ENCODE measurements around the gene NSUN6.

The NSUN6 gene, protein sequence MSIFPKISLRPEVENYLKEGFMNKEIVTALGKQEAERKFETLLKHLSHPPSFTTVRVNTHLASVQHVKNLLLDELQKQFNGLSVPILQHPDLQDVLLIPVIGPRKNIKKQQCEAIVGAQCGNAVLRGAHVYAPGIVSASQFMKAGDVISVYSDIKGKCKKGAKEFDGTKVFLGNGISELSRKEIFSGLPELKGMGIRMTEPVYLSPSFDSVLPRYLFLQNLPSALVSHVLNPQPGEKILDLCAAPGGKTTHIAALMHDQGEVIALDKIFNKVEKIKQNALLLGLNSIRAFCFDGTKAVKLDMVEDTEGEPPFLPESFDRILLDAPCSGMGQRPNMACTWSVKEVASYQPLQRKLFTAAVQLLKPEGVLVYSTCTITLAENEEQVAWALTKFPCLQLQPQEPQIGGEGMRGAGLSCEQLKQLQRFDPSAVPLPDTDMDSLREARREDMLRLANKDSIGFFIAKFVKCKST

DNA sequence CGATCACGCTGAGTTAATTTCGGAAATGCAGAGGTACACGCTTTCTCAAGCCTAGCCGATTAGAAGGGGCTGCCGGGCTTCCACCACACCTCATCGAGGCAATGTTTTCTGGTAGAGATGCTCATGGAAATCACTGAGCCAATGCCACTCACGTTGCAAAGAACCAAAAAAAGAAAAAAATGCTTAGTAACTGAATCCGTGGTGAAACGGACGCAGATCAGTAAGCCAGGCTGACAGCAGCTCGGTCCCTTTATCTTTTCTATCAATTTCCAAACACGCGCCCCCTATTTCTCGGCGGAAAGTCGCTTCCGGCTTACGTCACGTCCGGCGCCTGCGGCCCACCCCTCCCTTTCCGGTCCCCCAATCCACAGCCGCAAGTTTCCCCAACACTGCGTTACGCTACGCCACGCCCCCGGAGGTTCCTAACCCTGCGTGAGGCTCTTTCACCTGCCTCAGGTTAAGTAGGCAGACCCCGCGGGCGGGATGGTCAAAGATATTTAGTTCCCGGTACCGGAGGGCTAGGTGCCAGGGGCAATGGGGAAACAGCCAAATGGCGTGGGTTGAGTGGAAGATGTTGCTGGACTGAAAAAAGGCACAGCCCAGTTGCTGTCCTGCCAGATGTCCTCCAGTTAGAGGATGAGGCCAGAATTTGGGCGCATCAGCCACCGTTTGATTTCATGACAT, at the start of gene NSUN6:
TSS of gene NSUN6 (minus strand) at position 264 of the 684 bp plus-strand sequence. CDS start 384 bp downstream, outside the sequence.
- H3K4me1 Mint-ChIP-seq = peaks cover 12 to 27% of the 10 kb centered on the region in 2 donors
- H3K27ac Mint-ChIP-seq = peak within 1 kb of the TSS; percentile 92
- peak; percentile 99 to 100 for ATAC-seq (replicated peaks)
- DNase-seq = peak; percentile 84
- H3K4me3 Mint-ChIP-seq = peak within 1 kb of the TSS; percentile 91 to 93
- H3K9me3 Mint-ChIP-seq = no peaks in the 10 kb centered on the region
- peaks cover 0 to 3% of the 10 kb centered on the region in 2 donors for H3K36me3 Mint-ChIP-seq
- H3K27me3 Mint-ChIP-seq = no peaks in the 10 kb centered on the region

- no peak for DNase-seq
- peaks cover 0 to 6% of the 10 kb centered on the region in 2 donors for H3K9me3 Mint-ChIP-seq
- H3K4me1 Mint-ChIP-seq = peaks cover 0 to 1% of the 10 kb centered on the region in 2 donors
- peak in 1 of 2 donors; percentile 31 for ATAC-seq (replicated peaks)
- H3K27me3 Mint-ChIP-seq = peaks cover 0 to 5% of the 10 kb centered on the region in 2 donors
- no peaks in the 10 kb centered on the region for H3K36me3 Mint-ChIP-seq
- H3K27ac Mint-ChIP-seq = no peak overlapping the region
- H3K4me3 Mint-ChIP-seq = no peak overlapping the region
Measured at GRCh38 chr10:18699849-18700840, 48.8 kb upstream of the NSUN6 start.

- peaks cover 7 to 13% of the 10 kb centered on the region in 2 donors for H3K27me3 Mint-ChIP-seq
- H3K4me1 Mint-ChIP-seq = no peaks in the 10 kb centered on the region
- no peak overlapping the region for H3K4me3 Mint-ChIP-seq
- no peaks in the 10 kb centered on the region for H3K36me3 Mint-ChIP-seq
- no peaks in the 10 kb centered on the region for H3K9me3 Mint-ChIP-seq
- H3K27ac Mint-ChIP-seq = no peak overlapping the region
- no peak for ATAC-seq (replicated peaks)
- no peak for DNase-seq
Measured at GRCh38 chr10:18690541-18690940, 39.2 kb upstream of the NSUN6 start.

GRCh38 chr10:18689498-18689897, 38.1 kb upstream of the NSUN6 start:
- Mint-ChIP-seq H3K4me3 (no peak overlapping the region), H3K9me3 (no peaks in the 10 kb centered on the region), H3K36me3 (no peaks in the 10 kb centered on the region), H3K4me1 (no peaks in the 10 kb centered on the region), H3K27ac (no peak overlapping the region), H3K27me3 (peaks cover 7 to 13% of the 10 kb centered on the region in 2 donors)
- DNase-seq (no peak), ATAC-seq (replicated peaks) (no peak)

GRCh38 chr10:18687706-18688105, 36.3 kb upstream of the NSUN6 start:
- ATAC-seq (replicated peaks) (no peak), DNase-seq (no peak)
- Mint-ChIP-seq H3K9me3 (no peaks in the 10 kb centered on the region), H3K27me3 (peaks cover 0 to 8% of the 10 kb centered on the region in 2 donors), H3K36me3 (peaks cover 5 to 9% of the 10 kb centered on the region in 2 donors), H3K27ac (no peak overlapping the region), H3K4me1 (no peaks in the 10 kb centered on the region), H3K4me3 (no peak overlapping the region)

- Mint-ChIP-seq H3K9me3 (no peaks in the 10 kb centered on the region), H3K27me3 (peaks cover 0 to 8% of the 10 kb centered on the region in 2 donors), H3K27ac (no peak overlapping the region), H3K36me3 (peaks cover 5 to 12% of the 10 kb centered on the region in 2 donors), H3K4me3 (no peak overlapping the region), H3K4me1 (no peaks in the 10 kb centered on the region)
- no peak for ATAC-seq (replicated peaks)
- no peak for DNase-seq
Measured at GRCh38 chr10:18687195-18687594, 35.8 kb upstream of the NSUN6 start.

GRCh38 chr10:18685555-18685954, 34.2 kb upstream of the NSUN6 start:
- no peak overlapping the region for H3K4me3 Mint-ChIP-seq
- no peak for ATAC-seq (replicated peaks)
- no peak for DNase-seq

DNA sequence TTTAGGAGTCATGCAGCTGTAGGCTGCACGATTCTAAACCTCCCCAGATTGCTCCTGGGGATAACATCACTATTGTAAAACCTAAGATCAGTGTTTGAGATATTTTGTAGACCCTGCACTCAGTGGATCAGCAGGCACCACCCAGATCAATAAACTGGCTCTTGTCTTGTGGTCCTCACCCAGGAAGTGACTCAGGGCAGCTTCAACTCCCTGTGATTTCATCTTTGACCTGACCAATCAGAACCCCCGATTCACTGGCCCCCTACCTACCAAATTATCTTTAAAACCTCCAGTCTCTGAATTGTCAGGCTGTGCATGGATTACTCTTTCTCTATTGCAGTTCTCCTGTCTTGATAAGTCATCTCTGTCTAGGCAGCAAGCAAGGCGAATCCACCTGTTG, 33.6 kb upstream of the NSUN6 start:
- DNase-seq (no peak), ATAC-seq (replicated peaks) (no peak)
- Mint-ChIP-seq H3K27ac (no peak overlapping the region), H3K4me3 (no peak overlapping the region), H3K9me3 (no peaks in the 10 kb centered on the region), H3K36me3 (peaks cover 7 to 17% of the 10 kb centered on the region in 2 donors), H3K4me1 (no peaks in the 10 kb centered on the region), H3K27me3 (peaks cover 0 to 4% of the 10 kb centered on the region in 2 donors)

More at GRCh38 chr10:18685555-18685954, 34.2 kb upstream of the NSUN6 start:
- Mint-ChIP-seq H3K9me3 (no peaks in the 10 kb centered on the region), H3K27ac (no peak overlapping the region), H3K36me3 (peaks cover 7 to 17% of the 10 kb centered on the region in 2 donors), H3K27me3 (peaks cover 0 to 7% of the 10 kb centered on the region in 2 donors), H3K4me1 (no peaks in the 10 kb centered on the region)

- DNase-seq = no peak
- Mint-ChIP-seq H3K27ac (no peak overlapping the region), H3K4me3 (no peak overlapping the region), H3K36me3 (peaks cover 7 to 17% of the 10 kb centered on the region in 2 donors), H3K27me3 (peaks cover 0 to 4% of the 10 kb centered on the region in 2 donors), H3K9me3 (no peaks in the 10 kb centered on the region), H3K4me1 (no peaks in the 10 kb centered on the region)
- ATAC-seq (replicated peaks) = no peak
Measured at GRCh38 chr10:18684416-18684815, 33.0 kb upstream of the NSUN6 start.

- ATAC-seq (replicated peaks) = no peak
- Mint-ChIP-seq H3K36me3 (peaks cover 7 to 17% of the 10 kb centered on the region in 2 donors), H3K4me3 (no peak overlapping the region), H3K27ac (no peak overlapping the region), H3K27me3 (no peaks in the 10 kb centered on the region), H3K9me3 (no peaks in the 10 kb centered on the region), H3K4me1 (no peaks in the 10 kb centered on the region)
- DNase-seq = no peak
Measured at GRCh38 chr10:18683427-18683826, 32.0 kb upstream of the NSUN6 start.

GRCh38 chr10:18681971-18682411, 30.6 kb upstream of the NSUN6 start:
- H3K27me3 Mint-ChIP-seq = no peaks in the 10 kb centered on the region
- DNase-seq = no peak
- no peaks in the 10 kb centered on the region for H3K4me1 Mint-ChIP-seq
- no peak overlapping the region for H3K27ac Mint-ChIP-seq
- H3K4me3 Mint-ChIP-seq = no peak overlapping the region
- H3K9me3 Mint-ChIP-seq = no peaks in the 10 kb centered on the region
- no peak for ATAC-seq (replicated peaks)
- peaks cover 7 to 17% of the 10 kb centered on the region in 2 donors for H3K36me3 Mint-ChIP-seq

GRCh38 chr10:18681366-18681765, 30.0 kb upstream of the NSUN6 start:
- peaks cover 7 to 17% of the 10 kb centered on the region in 2 donors for H3K36me3 Mint-ChIP-seq
- H3K27me3 Mint-ChIP-seq = no peaks in the 10 kb centered on the region
- H3K4me3 Mint-ChIP-seq = no peak overlapping the region
- H3K27ac Mint-ChIP-seq = no peak overlapping the region
- no peak for DNase-seq
- H3K9me3 Mint-ChIP-seq = no peaks in the 10 kb centered on the region
- ATAC-seq (replicated peaks) = no peak
- no peaks in the 10 kb centered on the region for H3K4me1 Mint-ChIP-seq

- ATAC-seq (replicated peaks) = no peak
- H3K36me3 Mint-ChIP-seq = peaks cover 7 to 17% of the 10 kb centered on the region in 2 donors
Measured at GRCh38 chr10:18680754-18681153, 29.4 kb upstream of the NSUN6 start.

More at GRCh38 chr10:18680754-18681153, 29.4 kb upstream of the NSUN6 start:
- no peaks in the 10 kb centered on the region for H3K9me3 Mint-ChIP-seq
- no peaks in the 10 kb centered on the region for H3K27me3 Mint-ChIP-seq
- no peak overlapping the region for H3K27ac Mint-ChIP-seq
- H3K4me3 Mint-ChIP-seq = no peak overlapping the region
- no peaks in the 10 kb centered on the region for H3K4me1 Mint-ChIP-seq
- no peak for DNase-seq
